SK-N-SH (cell line): ENCODE measurements around the gene SLC6A3. TPM values are rescaled to one million over a fixed set of nuclear protein-coding genes. Genes with fewer than 3 reads are reported as not detected.

Experiments used
- CTCF ChIA-PET: fragments of 300-600, 350-600 bp; formaldehyde crosslinking; extraction: SDS; loops from one replicate; lab custom pipeline; 2021; lab: Yijun Ruan, JAX
- POLR2A ChIA-PET: fragments of 350-600 bp; sonication (Branson Sonifier 250); formaldehyde crosslinking; extraction: SDS; loops from one replicate; lab custom pipeline; 2020; ENCODE audit warnings: antibody characterized with exemption, inconsistent platforms; lab: Yijun Ruan, JAX
- DNase-seq: peaks from one replicate; pipeline ENCODE4 v3.0.0; 2012
- H2AFZ ChIP-seq: fragments of 200-600 bp; sonication (generic); 2 replicates; pipeline ENCODE4 v1.8.1; 2016; ENCODE audit warnings: antibody characterized with exemption, mild to moderate bottlenecking, low read depth
- H3F3A ChIP-seq: fragments of 200-600 bp; sonication (generic); replicated peaks from 2 replicates; pipeline ENCODE3; 2016; ENCODE audit warnings: antibody characterized with exemption, mild to moderate bottlenecking; ENCODE audit not compliant: insufficient read depth
- H3K27ac ChIP-seq, 2 experiments: fragments of 200-500 bp in 1 of 2; fragments of 200-600 bp in 1 of 2; sonication (Bioruptor generic) in 1 of 2; sonication (generic), shearing (Covaris generic) in 1 of 2; 2 replicates each; pipeline versions ENCODE4 v1.5.1 to v1.6.1; 2014 to 2016; ENCODE audit warnings: low read depth in 2 of 2, inconsistent platforms in 1 of 2, low read length in 1 of 2, mild to moderate bottlenecking in 1 of 2, mixed read lengths in 1 of 2
- H3K27me3 ChIP-seq: fragments of 200-600 bp; sonication (generic), shearing (Covaris generic); 2 replicates; pipeline ENCODE4 v1.6.1; 2016; ENCODE audit warnings: mixed run types; ENCODE audit not compliant: insufficient read depth
- H3K36me3 ChIP-seq, 2 experiments: fragments of 200-500 bp in 1 of 2; fragments of 200-600 bp in 1 of 2; sonication (Bioruptor generic) in 1 of 2; sonication (generic) in 1 of 2; replicated peaks in 1 of 2; 2 replicates each; pipeline versions ENCODE3 to v1.5.1; 2014 to 2016; ENCODE audit warnings: low read length in 1 of 2, mild to moderate bottlenecking in 1 of 2; ENCODE audit not compliant: insufficient read depth in 2 of 2, control insufficient read depth in 1 of 2
- H3K4me1 ChIP-seq, 2 experiments: fragments of 200-500 bp in 1 of 2; fragments of 200-600 bp in 1 of 2; sonication (Bioruptor generic) in 1 of 2; sonication (generic), shearing (Covaris generic) in 1 of 2; 2 replicates each; pipeline versions ENCODE4 v1.5.1 to v1.6.1; 2014 to 2016; ENCODE audit warnings: low read depth in 1 of 2, low read length in 1 of 2, mixed run types in 1 of 2; ENCODE audit not compliant: insufficient read depth in 2 of 2, control insufficient read depth in 1 of 2
- H3K4me2 ChIP-seq: fragments of 200-600 bp; sonication (generic), shearing (Covaris generic); 2 replicates; pipeline ENCODE4 v1.6.1; 2017; ENCODE audit warnings: mixed run types
- H3K4me3 ChIP-seq, 2 experiments: fragments of 200-500 bp in 1 of 2; fragments of 200-600 bp in 1 of 2; sonication (Bioruptor generic) in 1 of 2; sonication (generic), shearing (Covaris generic) in 1 of 2; 2 replicates each; pipeline versions ENCODE4 v1.5.1 to v1.8.1; 2014 to 2016; ENCODE audit warnings: low read depth in 2 of 2, inconsistent platforms in 1 of 2, low read length in 1 of 2, mild to moderate bottlenecking in 1 of 2, mixed read lengths in 1 of 2, moderate library complexity in 1 of 2
- H3K79me2 ChIP-seq: fragments of 200-600 bp; sonication (generic); 2 replicates; pipeline ENCODE4 v1.8.1; 2017; ENCODE audit warnings: mild to moderate bottlenecking; ENCODE audit not compliant: insufficient read depth
- H3K9ac ChIP-seq: fragments of 200-600 bp; sonication (generic); 2 replicates; pipeline ENCODE4 v1.6.1; 2017; ENCODE audit warnings: mixed run types
- H3K9me2 ChIP-seq: fragments of 200-600 bp; sonication (generic); 2 replicates; pipeline ENCODE4 v1.6.1; 2017; ENCODE audit warnings: mixed run types
- H3K9me3 ChIP-seq: fragments of 200-600 bp; sonication (generic); 2 replicates; pipeline ENCODE4 v1.6.1; 2017; ENCODE audit warnings: mixed run types, mild to moderate bottlenecking, moderate library complexity
- H4K20me1 ChIP-seq: fragments of 200-600 bp; sonication (generic); 2 replicates; pipeline ENCODE4 v1.6.1; 2017; ENCODE audit warnings: mild to moderate bottlenecking, mixed run types; ENCODE audit not compliant: insufficient read depth
- ELF1 ChIP-seq: IDR thresholded peaks from 2 replicates; pipeline ENCODE4 v1.4.0; 2012
- EP300 ChIP-seq, 2 experiments: IDR thresholded peaks; 2 replicates each; pipeline versions ENCODE4 v1.4.0 to v1.6.1; 2012; ENCODE audit warnings: borderline replicate concordance in 1 of 2, low read depth in 1 of 2, low read length in 1 of 2
- EZH2phosphoT487 ChIP-seq: fragments of 200-600 bp; sonication (generic); IDR thresholded peaks from 2 replicates; pipeline ENCODE4 v1.6.1; 2017; ENCODE audit warnings: low read depth, mixed run types, mild to moderate bottlenecking, antibody characterized with exemption, moderate library complexity, borderline replicate concordance
- FOXJ3 ChIP-seq: sonication (generic); formaldehyde crosslinking; IDR thresholded peaks from 2 replicates; pipeline ENCODE4 v1.5.1; 2020; ENCODE audit warnings: mild to moderate bottlenecking, missing genetic modification reagents
- FOXM1 ChIP-seq: IDR thresholded peaks from 2 replicates; pipeline ENCODE4 v1.4.0; 2012; ENCODE audit warnings: low read depth, mild to moderate bottlenecking
- GABPA ChIP-seq: IDR thresholded peaks from 2 replicates; pipeline ENCODE4 v1.4.0; 2012; ENCODE audit warnings: low read depth, mild to moderate bottlenecking
- IRF3 ChIP-seq: fragments of 150-350 bp; IDR thresholded peaks from 2 replicates; pipeline ENCODE4 v1.6.1; 2016; ENCODE audit warnings: mild to moderate bottlenecking, low read depth, low read length
- JUND ChIP-seq: IDR thresholded peaks from 2 replicates; pipeline ENCODE4 v1.4.0; 2012
- MEF2A ChIP-seq: IDR thresholded peaks from 2 replicates; pipeline ENCODE4 v1.4.0; 2012; ENCODE audit warnings: low read depth, borderline replicate concordance
- NFIC ChIP-seq: IDR thresholded peaks from 2 replicates; pipeline ENCODE4 v1.4.0; 2012; ENCODE audit warnings: borderline replicate concordance
- PBX3 ChIP-seq: IDR thresholded peaks from 2 replicates; pipeline ENCODE4; 2012
- POLR2AphosphoS5 ChIP-seq: IDR thresholded peaks from 2 replicates; pipeline ENCODE4 v1.6.1; 2012; ENCODE audit warnings: low read depth, low read length
- RAD21 ChIP-seq: IDR thresholded peaks from 2 replicates; pipeline ENCODE4 v1.6.1; 2012; ENCODE audit warnings: mild to moderate bottlenecking, low read length
- RFX5 ChIP-seq: IDR thresholded peaks from 2 replicates; pipeline ENCODE4 v1.6.1; 2012; ENCODE audit warnings: mild to moderate bottlenecking, improper control_type of control experiment, low read length
- WGBS: methylation state at CpG from one replicate; pipeline ENCODE4 v1.1.6; 2017; ENCODE audit warnings: low lambda C conversion rate; 5-methylcytosine and 5-hydroxymethylcytosine counted together
- polyA plus RNA-seq, 3 experiments: library from polyadenylated mRNA; depleted of rRNA; stranded (reverse); fragments of >200 nt; gene quantifications; 2 replicates each; pipeline ENCODE4 v1.2.3, GENCODE V29; 2012
- TF ChIP-seq, protein P1 (sequence below): fragments of 150-350 bp; IDR thresholded peaks from 2 replicates; pipeline ENCODE4 v1.6.1; 2017; ENCODE audit warnings: antibody characterized with exemption, low read length, low read depth, borderline replicate concordance
- TF ChIP-seq, protein P2 (sequence below): IDR thresholded peaks from 2 replicates; pipeline ENCODE4 v1.6.1; 2012; ENCODE audit warnings: mild to moderate bottlenecking, low read depth, low read length, moderate library complexity
- TF ChIP-seq, protein P3 (sequence below): IDR thresholded peaks from 2 replicates; pipeline ENCODE4 v1.4.0; 2012; ENCODE audit warnings: low read depth

SLC6A3 gene
- polyA plus RNA-seq, 1 of the 3 experiments (the other 2 are of a cell fraction) = not detected

DNA sequence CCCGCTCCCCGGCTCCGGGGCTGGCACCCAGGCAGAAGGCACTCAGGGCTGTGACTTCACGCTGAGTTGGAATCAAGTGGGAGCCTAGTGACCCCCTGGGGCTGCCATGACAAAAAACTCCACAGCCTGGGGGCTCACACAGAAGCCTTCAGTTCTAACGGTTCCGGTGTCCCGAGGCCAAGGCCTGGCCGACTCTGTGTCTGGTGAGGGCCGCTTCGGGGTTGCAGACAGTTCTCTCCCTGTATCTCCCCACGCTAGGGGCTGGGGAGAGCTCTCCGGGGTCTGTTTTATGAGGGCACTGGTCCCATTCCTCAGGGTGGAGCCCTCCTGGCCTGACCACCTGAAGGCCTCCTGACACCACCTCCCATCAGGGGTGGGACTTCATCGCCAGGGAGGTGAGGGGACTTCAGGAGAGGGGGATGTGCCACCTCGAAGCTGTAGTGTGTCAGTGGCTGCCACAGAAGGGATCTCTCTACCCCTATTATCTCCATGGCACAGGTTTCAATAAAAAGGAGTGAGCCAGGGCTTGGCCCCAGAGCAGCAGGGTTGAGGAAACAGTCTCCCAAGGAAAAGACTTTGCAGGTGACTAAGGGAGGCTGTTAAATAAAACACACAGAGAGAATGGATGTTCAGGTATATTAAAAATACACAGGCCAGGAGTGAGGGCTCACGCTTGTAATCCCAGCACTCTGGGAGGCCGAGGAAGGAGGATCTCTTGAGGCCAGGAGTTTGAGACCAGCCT lies 1.5 kb upstream of the SLC6A3 start:
- no peaks in the 10 kb centered on the region for H3K9me2 ChIP-seq
- DNase-seq = no peak
- H3K27me3 ChIP-seq = peaks cover 79% of the 10 kb centered on the region
- H3K36me3 ChIP-seq = no peaks in the 10 kb centered on the region
- no peak overlapping the region for H2AFZ ChIP-seq
- H3K4me1 ChIP-seq = no peaks in the 10 kb centered on the region
- no peaks in the 10 kb centered on the region for H3K79me2 ChIP-seq
- H3K4me3 ChIP-seq = no peak overlapping the region
- 10% methylated on average over 5 of the region's 16 CpGs for WGBS
- no peaks in the 10 kb centered on the region for H3K9me3 ChIP-seq
- TF ChIP-seq MEF2A (no peak), IRF3 (no peak), NFIC (no peak), FOXM1 (no peak), GABPA (no peak), ELF1 (no peak), RFX5 (no peak), EZH2phosphoT487 (no peak), PBX3 (no peak), POLR2AphosphoS5 (no peak), RAD21 (no peak), EP300 (IDR thresholded peaks at IDR 0.05; ENCODE audit: borderline replicate concordance in 1 of 2, low read depth in 1 of 2, low read length in 1 of 2) (no peak), FOXJ3 (CRISPR knock-in tag) (no peak), JUND (no peak)
- TF ChIP-seq, protein P1, sequence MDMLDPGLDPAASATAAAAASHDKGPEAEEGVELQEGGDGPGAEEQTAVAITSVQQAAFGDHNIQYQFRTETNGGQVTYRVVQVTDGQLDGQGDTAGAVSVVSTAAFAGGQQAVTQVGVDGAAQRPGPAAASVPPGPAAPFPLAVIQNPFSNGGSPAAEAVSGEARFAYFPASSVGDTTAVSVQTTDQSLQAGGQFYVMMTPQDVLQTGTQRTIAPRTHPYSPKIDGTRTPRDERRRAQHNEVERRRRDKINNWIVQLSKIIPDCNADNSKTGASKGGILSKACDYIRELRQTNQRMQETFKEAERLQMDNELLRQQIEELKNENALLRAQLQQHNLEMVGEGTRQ = no peak
- TF ChIP-seq, protein P2, sequence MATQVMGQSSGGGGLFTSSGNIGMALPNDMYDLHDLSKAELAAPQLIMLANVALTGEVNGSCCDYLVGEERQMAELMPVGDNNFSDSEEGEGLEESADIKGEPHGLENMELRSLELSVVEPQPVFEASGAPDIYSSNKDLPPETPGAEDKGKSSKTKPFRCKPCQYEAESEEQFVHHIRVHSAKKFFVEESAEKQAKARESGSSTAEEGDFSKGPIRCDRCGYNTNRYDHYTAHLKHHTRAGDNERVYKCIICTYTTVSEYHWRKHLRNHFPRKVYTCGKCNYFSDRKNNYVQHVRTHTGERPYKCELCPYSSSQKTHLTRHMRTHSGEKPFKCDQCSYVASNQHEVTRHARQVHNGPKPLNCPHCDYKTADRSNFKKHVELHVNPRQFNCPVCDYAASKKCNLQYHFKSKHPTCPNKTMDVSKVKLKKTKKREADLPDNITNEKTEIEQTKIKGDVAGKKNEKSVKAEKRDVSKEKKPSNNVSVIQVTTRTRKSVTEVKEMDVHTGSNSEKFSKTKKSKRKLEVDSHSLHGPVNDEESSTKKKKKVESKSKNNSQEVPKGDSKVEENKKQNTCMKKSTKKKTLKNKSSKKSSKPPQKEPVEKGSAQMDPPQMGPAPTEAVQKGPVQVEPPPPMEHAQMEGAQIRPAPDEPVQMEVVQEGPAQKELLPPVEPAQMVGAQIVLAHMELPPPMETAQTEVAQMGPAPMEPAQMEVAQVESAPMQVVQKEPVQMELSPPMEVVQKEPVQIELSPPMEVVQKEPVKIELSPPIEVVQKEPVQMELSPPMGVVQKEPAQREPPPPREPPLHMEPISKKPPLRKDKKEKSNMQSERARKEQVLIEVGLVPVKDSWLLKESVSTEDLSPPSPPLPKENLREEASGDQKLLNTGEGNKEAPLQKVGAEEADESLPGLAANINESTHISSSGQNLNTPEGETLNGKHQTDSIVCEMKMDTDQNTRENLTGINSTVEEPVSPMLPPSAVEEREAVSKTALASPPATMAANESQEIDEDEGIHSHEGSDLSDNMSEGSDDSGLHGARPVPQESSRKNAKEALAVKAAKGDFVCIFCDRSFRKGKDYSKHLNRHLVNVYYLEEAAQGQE = no peak
- TF ChIP-seq, protein P3, sequence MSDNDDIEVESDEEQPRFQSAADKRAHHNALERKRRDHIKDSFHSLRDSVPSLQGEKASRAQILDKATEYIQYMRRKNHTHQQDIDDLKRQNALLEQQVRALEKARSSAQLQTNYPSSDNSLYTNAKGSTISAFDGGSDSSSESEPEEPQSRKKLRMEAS = no peak
- TF ChIP-seq, all 33 proteins: peak for 0
- ChIA-PET CTCF (interaction anchor here (0.6 kb wide), 1 partner anchor 21 kb away, joined by 4 read pairs; no protein-coding TSS in a partner anchor), POLR2A (interaction anchor here (0.6 kb wide), 1 partner anchor 8 kb away, joined by 4 read pairs; no protein-coding TSS in a partner anchor)
- H3K9ac ChIP-seq = no peak overlapping the region
- no peak overlapping the region for H3K27ac ChIP-seq
- no peaks in the 10 kb centered on the region for H4K20me1 ChIP-seq
- no peaks in the 10 kb centered on the region for H3F3A ChIP-seq
- no peak overlapping the region for H3K4me2 ChIP-seq
